PC-3 (cell line): ENCODE measurements around the gene CCKAR. TPM values are rescaled to one million over a fixed set of nuclear protein-coding genes. Genes with fewer than 3 reads are reported as not detected.

Experiments used
- ATAC-seq: fragments of 200-7000 bp; cut with Tn5 transposase; 2 replicates; pipeline ENCODE4 v1.9.1; 2020; ENCODE audit warnings: mild to moderate bottlenecking, moderate library complexity
- BruUV-seq: library from RNA; stranded (reverse); fragments of 400-500 nt; replicated peaks from 2 replicates; lab custom pipeline; 2021; lab: Mats Ljungman, UMichigan
- CTCF ChIA-PET: fragments of 300-600 bp; sonication (Branson Sonifier 250); formaldehyde crosslinking; loops from one replicate; lab custom pipeline; 2022; ENCODE audit warnings: antibody characterized with exemption; lab: Charles Lee
- POLR2A ChIA-PET: fragments of 300-600 bp; sonication (Branson Sonifier 250); formaldehyde crosslinking; loops from one replicate; lab custom pipeline; 2022; ENCODE audit warnings: antibody characterized with exemption; ENCODE audit not compliant: unreplicated experiment; lab: Charles Lee
- DNase-seq: peaks from one replicate; pipeline ENCODE4 v3.0.0-alpha.2; 2015
- H2AFZ ChIP-seq: fragments of 300-600 bp; sonication (generic); 2 replicates; pipeline ENCODE4 v1.6.0; 2016; ENCODE audit warnings: antibody characterized with exemption, low read length
- H3F3A ChIP-seq: fragments of 300-600 bp; sonication (generic); one replicate; pipeline ENCODE4 v1.6.0; 2017; ENCODE audit warnings: antibody characterized with exemption, low read length, control low read depth, mild to moderate bottlenecking; ENCODE audit not compliant: unreplicated experiment
- H3K27ac ChIP-seq: fragments of 300-600 bp; sonication (generic); 2 replicates; pipeline ENCODE4 v1.5.1; 2016; ENCODE audit warnings: mild to moderate bottlenecking, low read length
- H3K27me3 ChIP-seq: fragments of 300-600 bp; sonication (generic); 2 replicates; pipeline ENCODE4 v1.6.1; 2016; ENCODE audit warnings: low read length, mixed read lengths
- H3K36me3 ChIP-seq: fragments of 300-600 bp; sonication (generic); 2 replicates; pipeline ENCODE4 v1.6.1; 2016; ENCODE audit warnings: low read depth, mixed run types, low read length, mixed read lengths
- H3K4me1 ChIP-seq: fragments of 300-600 bp; sonication (generic); 2 replicates; pipeline ENCODE4 v1.5.1; 2016; ENCODE audit warnings: low read length; ENCODE audit not compliant: insufficient read depth
- H3K4me2 ChIP-seq: fragments of 300-600 bp; sonication (generic); 2 replicates; pipeline ENCODE4 v1.6.0; 2016; ENCODE audit warnings: low read length
- H3K4me3 ChIP-seq: fragments of 300-600 bp; sonication (generic); 2 replicates; pipeline ENCODE4 v1.5.1; 2016; ENCODE audit warnings: mild to moderate bottlenecking, low read length, mixed read lengths
- H3K79me2 ChIP-seq: fragments of 300-600 bp; sonication (generic); 2 replicates; pipeline ENCODE4 v1.6.1; 2017; ENCODE audit warnings: low read length, mixed read lengths
- H3K9ac ChIP-seq: fragments of 300-600 bp; sonication (generic); 2 replicates; pipeline ENCODE4 v1.6.0; 2016; ENCODE audit warnings: mild to moderate bottlenecking, low read length
- H3K9me2 ChIP-seq: fragments of 300-600 bp; sonication (generic); replicated peaks from 2 replicates; pipeline ENCODE4 v1.6.1; 2016; ENCODE audit warnings: mixed run types, low read length, mixed read lengths
- H3K9me3 ChIP-seq: fragments of 300-600 bp; sonication (generic); 2 replicates; pipeline ENCODE4 v1.6.1; 2016; ENCODE audit warnings: low read length, mixed read lengths
- H4K20me1 ChIP-seq: fragments of 300-600 bp; sonication (generic); 2 replicates; pipeline ENCODE4 v1.6.1; 2016; ENCODE audit warnings: low read length, mixed read lengths
- CTCF ChIP-seq: fragments of 300-600 bp; sonication (generic); conservative IDR thresholded peaks from 2 replicates; pipeline ENCODE4 v1.5.1; 2017; ENCODE audit warnings: antibody characterized with exemption, low read depth, mild to moderate bottlenecking, low read length
- EZH2 ChIP-seq: fragments of 300-600 bp; sonication (generic); IDR thresholded peaks from one replicate; pipeline ENCODE4 v1.6.1; 2017; ENCODE audit warnings: antibody characterized with exemption, mild to moderate bottlenecking, low read length; ENCODE audit not compliant: unreplicated experiment
- EZH2phosphoT487 ChIP-seq: fragments of 300-600 bp; sonication (generic); IDR thresholded peaks from 2 replicates; pipeline ENCODE4 v1.6.1; 2018; ENCODE audit warnings: mild to moderate bottlenecking, antibody characterized with exemption, low read length, borderline replicate concordance
- intact Hi-C: fragments of 100-400 bp; cut with micrococcal nuclease; formaldehyde crosslinking; loops from 2 replicates; pipeline ENCODE4 v1.9.0; 2023
- total RNA-seq: library from RNA; depleted of rRNA; stranded (reverse); fragments of >200 nt; gene quantifications from 2 replicates; pipeline ENCODE4 v1.2.3, GENCODE V29; 2014

CCKAR gene
- total RNA-seq, 1 experiment from 2014 or later: not detected

GRCh38 chr4:26522478-26522877 lies 32.2 kb upstream of the CCKAR start:
- H3K27me3 ChIP-seq: no peaks in the 10 kb centered on the region
- H2AFZ ChIP-seq: no peak overlapping the region
- no peaks in the 10 kb centered on the region for H3F3A ChIP-seq
- H3K36me3 ChIP-seq: no peaks in the 10 kb centered on the region
- H3K4me1 ChIP-seq: peaks cover 16% of the 10 kb centered on the region
- no peaks in the 10 kb centered on the region for H3K9me3 ChIP-seq
- DNase-seq (peak; percentile 45), ATAC-seq (peak; percentile 54; the same call in 1 of the 2 replicates)
- BruUV-seq: no TSS peak
- intact Hi-C loops: no loop called here
- POLR2A ChIA-PET: no interaction called here
- no peak for TF ChIP-seq EZH2phosphoT487
- TF ChIP-seq EZH2: no peak
- TF ChIP-seq CTCF: no peak
- H3K9me2 ChIP-seq: no peaks in the 10 kb centered on the region
- H3K79me2 ChIP-seq: no peaks in the 10 kb centered on the region
- CTCF ChIA-PET: no interaction called here
- H3K27ac ChIP-seq: no peak overlapping the region
- no peak overlapping the region for H3K4me3 ChIP-seq
- H3K9ac ChIP-seq: no peak overlapping the region
- no peaks in the 10 kb centered on the region for H4K20me1 ChIP-seq
- no peak overlapping the region for H3K4me2 ChIP-seq

GRCh38 chr4:26520728-26521450 lies 30.6 kb upstream of the CCKAR start:
- intact Hi-C loops: no loop called here
- Histone ChIP-seq H3K79me2 (no peaks in the 10 kb centered on the region), H3K36me3 (no peaks in the 10 kb centered on the region), H3K27me3 (no peaks in the 10 kb centered on the region), H3K9me3 (no peaks in the 10 kb centered on the region), H3K9me2 (no peaks in the 10 kb centered on the region), H3K4me1 (peaks cover 16% of the 10 kb centered on the region), H3K4me2 (no peak overlapping the region), H3K27ac (no peak overlapping the region), H3F3A (no peaks in the 10 kb centered on the region), H2AFZ (no peak overlapping the region), H4K20me1 (no peaks in the 10 kb centered on the region), H3K4me3 (no peak overlapping the region), H3K9ac (no peak overlapping the region)
- TF ChIP-seq EZH2: no peak
- no peak for TF ChIP-seq EZH2phosphoT487
- no peak for TF ChIP-seq CTCF
- POLR2A ChIA-PET: no interaction called here
- no peak for DNase-seq
- no peak for ATAC-seq
- CTCF ChIA-PET: no interaction called here
- no TSS peak for BruUV-seq

- DNase-seq (no peak), ATAC-seq (no peak)
- intact Hi-C loops: no loop called here
- H3F3A ChIP-seq: no peaks in the 10 kb centered on the region
- no peaks in the 10 kb centered on the region for H3K79me2 ChIP-seq
- H3K4me2 ChIP-seq: no peak overlapping the region
- H2AFZ ChIP-seq: no peak overlapping the region
- H3K9me2 ChIP-seq: no peaks in the 10 kb centered on the region
- ChIA-PET CTCF (no interaction called here), POLR2A (no interaction called here)
- H3K9me3 ChIP-seq: no peaks in the 10 kb centered on the region
- H4K20me1 ChIP-seq: no peaks in the 10 kb centered on the region
- H3K27me3 ChIP-seq: no peaks in the 10 kb centered on the region
- no peak overlapping the region for H3K9ac ChIP-seq
- BruUV-seq: no TSS peak
- TF ChIP-seq CTCF (no peak), EZH2phosphoT487 (no peak), EZH2 (no peak)
- H3K27ac ChIP-seq: no peak overlapping the region
- H3K4me3 ChIP-seq: no peak overlapping the region
- no peaks in the 10 kb centered on the region for H3K36me3 ChIP-seq
- H3K4me1 ChIP-seq: no peaks in the 10 kb centered on the region
Observed at GRCh38 chr4:26515936-26516335, 25.7 kb upstream of the CCKAR start.
